ENCODE measurements around the gene COL1A1. TPM values are rescaled to one million over a fixed set of nuclear protein-coding genes. Genes with fewer than 3 reads are reported as not detected.
A peak's percentile ranks its signal among the peaks of the same experiment; 100 is the strongest.

The COL1A1 gene
- total RNA-seq, 2 donors from 2014 or later: 11.2 to 62.3 TPM

- no peak overlapping the region for H3K4me3 ChIP-seq
- no peak for ATAC-seq
- no peak overlapping the region for H3K27ac ChIP-seq
- H3K4me1 ChIP-seq: peaks cover 6% of the 10 kb centered on the region
- DNase-seq: no peak
- intact Hi-C loops (cut with DNase I): no loop called here
- no peaks in the 10 kb centered on the region for H3K9me3 ChIP-seq
- 79 to 84% methylated on average over 6 of the region's 6 CpGs for WGBS, 2 donors
- TF ChIP-seq POLR2A (IDR thresholded peaks at IDR 0.05) (no peak), CTCF (IDR thresholded peaks at IDR 0.05) (no peak)
- no peaks in the 10 kb centered on the region for H3K36me3 ChIP-seq (replicated peaks in 1 of 2; ENCODE audit: insufficient read depth in 1 of 2, low read depth in 2 of 2)
- H3K27me3 ChIP-seq: no peaks in the 10 kb centered on the region
Measured at GRCh38 chr17:50222922-50223321, 21.5 kb upstream of the COL1A1 start.

- Histone ChIP-seq H3K36me3 (replicated peaks in 1 of 2; ENCODE audit: insufficient read depth in 1 of 2, low read depth in 2 of 2) (no peaks in the 10 kb centered on the region), H3K4me1 (peaks cover 6% of the 10 kb centered on the region), H3K27me3 (no peaks in the 10 kb centered on the region), H3K4me3 (no peak overlapping the region), H3K9me3 (no peaks in the 10 kb centered on the region), H3K27ac (no peak overlapping the region)
- WGBS, 2 donors: 80 to 86% methylated on average over 7 to 8 of the region's 8 CpGs
- TF ChIP-seq CTCF (IDR thresholded peaks at IDR 0.05) (no peak), POLR2A (IDR thresholded peaks at IDR 0.05) (no peak)
- DNase-seq: no peak
- intact Hi-C loops (cut with DNase I): no loop called here
- peak; percentile 14 for ATAC-seq
Measured at GRCh38 chr17:50221864-50222545, 20.6 kb upstream of the COL1A1 start.

- Histone ChIP-seq H3K9me3 (no peaks in the 10 kb centered on the region), H3K36me3 (replicated peaks in 1 of 2; ENCODE audit: insufficient read depth in 1 of 2, low read depth in 2 of 2) (no peaks in the 10 kb centered on the region), H3K4me1 (peaks cover 6% of the 10 kb centered on the region), H3K27me3 (no peaks in the 10 kb centered on the region), H3K4me3 (no peak overlapping the region), H3K27ac (no peak overlapping the region)
- DNase-seq (no peak), ATAC-seq (no peak)
- intact Hi-C loops (cut with DNase I): no loop called here
- WGBS, 2 donors: 77 to 78% methylated on average over 9 of the region's 9 CpGs
- no peak for TF ChIP-seq POLR2A (IDR thresholded peaks at IDR 0.05)
- no peak for TF ChIP-seq CTCF (IDR thresholded peaks at IDR 0.05)
Measured at GRCh38 chr17:50221266-50221863, 19.9 kb upstream of the COL1A1 start.

- H3K4me1 ChIP-seq: peaks cover 6% of the 10 kb centered on the region
- no peaks in the 10 kb centered on the region for H3K9me3 ChIP-seq
- ATAC-seq (no peak), DNase-seq (no peak)
- H3K4me3 ChIP-seq: no peak overlapping the region
- 80 to 85% methylated on average over 15 of the region's 15 CpGs for WGBS, 2 donors
- H3K27ac ChIP-seq: no peak overlapping the region
- no peaks in the 10 kb centered on the region for H3K27me3 ChIP-seq
- no peaks in the 10 kb centered on the region for H3K36me3 ChIP-seq (replicated peaks in 1 of 2; ENCODE audit: insufficient read depth in 1 of 2, low read depth in 2 of 2)
- no peak for TF ChIP-seq CTCF (IDR thresholded peaks at IDR 0.05)
- TF ChIP-seq POLR2A (IDR thresholded peaks at IDR 0.05): no peak
- intact Hi-C loops (cut with DNase I): no loop called here
Measured at GRCh38 chr17:50220811-50221210, 19.4 kb upstream of the COL1A1 start.

Data from body of pancreas (tissue), 4 donors.